Tibial nerve (tissue), 4 donors: ENCODE results near the gene LAMB3. TPM values are rescaled to one million over a fixed set of nuclear protein-coding genes. Genes with fewer than 3 reads are reported as not detected.

Source experiments
- DNase-seq, 2 donors: peaks; one replicate each; pipeline ENCODE4 v3.0.0-alpha.2; 2019; ENCODE audit warnings: low spot score in 2 of 2
- H3K27ac ChIP-seq, 4 donors: fragments of 200-600 bp; sonication (generic) in 3 of 4; one replicate each; pipeline ENCODE4 v1.5.1; 2017 to 2019; ENCODE audit warnings: mild to moderate bottlenecking in 1 of 4
- H3K27me3 ChIP-seq, 2 donors: fragments of 200-600 bp; sonication (generic) in 1 of 2; one replicate each; pipeline versions ENCODE4 v1.5.1 to v1.6.0; 2017 to 2019
- H3K36me3 ChIP-seq, 3 donors: fragments of 200-600 bp; sonication (generic); one replicate each; pipeline ENCODE4 v1.5.1; 2018 to 2019
- H3K4me1 ChIP-seq, 4 donors: fragments of 200-600 bp; sonication (generic) in 3 of 4; one replicate each; pipeline ENCODE4 v1.5.1; 2017 to 2019
- H3K4me3 ChIP-seq, 4 donors: fragments of 200-600 bp; sonication (generic) in 3 of 4; one replicate each; pipeline ENCODE4 v1.5.1; 2017 to 2019; ENCODE audit warnings: mild to moderate bottlenecking in 1 of 4, moderate library complexity in 1 of 4
- H3K9me3 ChIP-seq, 4 donors: fragments of 200-600 bp; sonication (generic) in 3 of 4; one replicate each; pipeline ENCODE4 v1.5.1; 2017 to 2019
- CTCF ChIP-seq, 5 experiments: fragments of 200-600 bp in 3 of 5; fragments of 450-650 bp in 2 of 5; sonication (generic) in 3 of 5; IDR thresholded peaks; one replicate each; pipeline ENCODE4 v1.5.1; 2016 to 2019; ENCODE audit warnings: antibody characterized with exemption in 5 of 5, mild to moderate bottlenecking in 3 of 5, moderate library complexity in 2 of 5
- EP300 ChIP-seq, 2 donors: sonication (generic); formaldehyde crosslinking; IDR thresholded peaks; one replicate each; pipeline ENCODE4 v1.6.1; 2017; ENCODE audit warnings: antibody characterized with exemption in 2 of 2, mild to moderate bottlenecking in 1 of 2
- POLR2A ChIP-seq, 2 donors: fragments of 450-650 bp; IDR thresholded peaks; one replicate each; pipeline ENCODE4 v1.6.1; 2017; ENCODE audit warnings: antibody characterized with exemption in 2 of 2, mild to moderate bottlenecking in 2 of 2, moderate library complexity in 2 of 2
- WGBS, 2 donors: methylation state at CpG; one replicate each; pipeline ENCODE4 v1.1.5; 2018; 5-methylcytosine and 5-hydroxymethylcytosine counted together
- total RNA-seq, 4 donors: library from RNA; depleted of rRNA; stranded (reverse); fragments of >200 nt; gene quantifications; one replicate each; pipeline ENCODE4 v1.1.0, GENCODE V29; 2016

Gene LAMB3
- total RNA-seq, 4 donors from 2014 or later: 2.5 to 22.8 (median 4.2) TPM

- Histone ChIP-seq H3K4me1 (peaks cover 0 to 59% (median 32%) of the 10 kb centered on the region in 4 donors), H3K9me3 (no peaks in the 10 kb centered on the region), H3K27ac (peak overlapping the region in 3 of 4 donors; percentile 21 to 56 (median 46)), H3K36me3 (no peaks in the 10 kb centered on the region), H3K27me3 (no peaks in the 10 kb centered on the region), H3K4me3 (no peak overlapping the region)
- peak in 1 of 2 donors; percentile 36 for DNase-seq
- WGBS, 2 donors: 45 to 50% methylated on average over 6 of the region's 6 CpGs
- TF ChIP-seq EP300 (IDR thresholded peaks at IDR 0.05) (peak in 1 of 2 donors; percentile 14), CTCF (IDR thresholded peaks at IDR 0.05) (no peak), POLR2A (IDR thresholded peaks at IDR 0.05) (no peak)
Measured at GRCh38 chr1:209648931-209649776, 3.1 kb downstream of the LAMB3 start.

- no peaks in the 10 kb centered on the region for H3K27me3 ChIP-seq
- no peaks in the 10 kb centered on the region for H3K36me3 ChIP-seq
- no peak overlapping the region for H3K4me3 ChIP-seq
- no peaks in the 10 kb centered on the region for H3K9me3 ChIP-seq
- no peak for DNase-seq
- peak overlapping the region in 1 of 4 donors; percentile 56 for H3K27ac ChIP-seq
- peaks cover 2 to 64% (median 38%) of the 10 kb centered on the region in 4 donors for H3K4me1 ChIP-seq
- no peak for TF ChIP-seq POLR2A (IDR thresholded peaks at IDR 0.05)
- TF ChIP-seq EP300 (IDR thresholded peaks at IDR 0.05): no peak
- TF ChIP-seq CTCF (IDR thresholded peaks at IDR 0.05): no peak
Measured at GRCh38 chr1:209648346-209648745, 3.9 kb downstream of the LAMB3 start.

GRCh38 chr1:209647156-209647555 lies 5.1 kb downstream of the LAMB3 start:
- no peak for DNase-seq
- WGBS, 2 donors: 73 to 75% methylated on average over 4 of the region's 4 CpGs
- no peak overlapping the region for H3K27ac ChIP-seq
- peaks cover 9 to 64% (median 39%) of the 10 kb centered on the region in 4 donors for H3K4me1 ChIP-seq
- no peaks in the 10 kb centered on the region for H3K36me3 ChIP-seq
- H3K9me3 ChIP-seq: no peaks in the 10 kb centered on the region
- no peak overlapping the region for H3K4me3 ChIP-seq
- TF ChIP-seq CTCF (IDR thresholded peaks at IDR 0.05): no peak
- TF ChIP-seq POLR2A (IDR thresholded peaks at IDR 0.05): no peak
- no peak for TF ChIP-seq EP300 (IDR thresholded peaks at IDR 0.05)
- H3K27me3 ChIP-seq: no peaks in the 10 kb centered on the region

DNA sequence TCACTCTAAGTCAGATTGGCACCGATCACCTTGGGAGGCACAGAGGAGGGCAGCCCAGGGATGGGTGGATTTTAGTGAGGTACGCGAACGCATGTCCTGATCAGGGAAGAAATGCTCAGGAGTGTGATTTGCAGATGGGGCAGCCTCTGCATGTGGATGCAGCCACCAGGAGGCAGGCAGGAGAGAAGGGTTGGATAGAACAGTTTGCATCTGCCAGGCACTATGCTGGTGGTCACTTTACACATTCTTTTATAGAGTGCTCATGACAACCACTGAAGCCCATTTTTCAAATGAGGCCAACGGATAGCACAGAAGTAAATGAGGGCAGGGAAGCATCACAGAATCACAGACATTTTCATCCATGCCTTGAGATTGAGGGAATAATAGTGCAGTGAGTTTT lies 5.7 kb downstream of the LAMB3 start:
- Histone ChIP-seq H3K9me3 (no peaks in the 10 kb centered on the region), H3K27me3 (no peaks in the 10 kb centered on the region), H3K4me3 (no peak overlapping the region), H3K4me1 (peaks cover 9 to 67% (median 42%) of the 10 kb centered on the region in 4 donors), H3K27ac (no peak overlapping the region), H3K36me3 (no peaks in the 10 kb centered on the region)
- TF ChIP-seq POLR2A (IDR thresholded peaks at IDR 0.05) (no peak), CTCF (IDR thresholded peaks at IDR 0.05) (no peak), EP300 (IDR thresholded peaks at IDR 0.05) (no peak)
- WGBS, 2 donors: 95 to 96% methylated on average over 5 of the region's 5 CpGs
- no peak for DNase-seq
